ENCODE results near the gene TLR7. TPM values are rescaled to one million over a fixed set of nuclear protein-coding genes. Genes with fewer than 3 reads are reported as not detected.

The TLR7 gene
- total RNA-seq, 1 donor from 2014 or later, result 0.04 TPM

DNA sequence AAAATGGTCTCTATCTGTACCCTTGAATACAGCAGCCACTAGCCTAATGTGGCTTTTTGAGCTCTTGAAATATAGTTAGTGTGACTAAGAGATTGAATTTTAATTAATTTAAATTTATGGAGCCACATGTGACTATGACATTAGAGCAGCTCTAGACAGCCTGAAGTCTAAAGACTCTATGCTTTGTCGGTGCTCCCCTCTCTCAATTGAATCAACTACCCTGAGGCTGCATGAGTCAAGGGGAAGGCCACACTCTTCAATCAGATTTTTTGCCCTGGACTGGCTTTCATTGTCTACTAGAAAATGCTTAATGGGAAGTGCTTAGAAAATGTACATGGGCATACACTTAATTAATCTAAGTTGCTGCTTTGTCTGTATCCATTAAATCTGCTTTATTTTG lies 11.7 kb downstream of the TLR7 start:
- no peak overlapping the region for H3K27ac Mint-ChIP-seq
- H3K36me3 Mint-ChIP-seq, result no peaks in the 10 kb centered on the region
- no peak for TF ChIP-seq CTCF (IDR thresholded peaks at IDR 0.05; ENCODE audit: unreplicated experiment)
- no peaks in the 10 kb centered on the region for H3K27me3 Mint-ChIP-seq (ENCODE audit: low read depth)
- H3K4me3 Mint-ChIP-seq, result no peak overlapping the region
- peaks cover 4% of the 10 kb centered on the region for H3K4me1 Mint-ChIP-seq
- H3K9me3 Mint-ChIP-seq, result peaks cover 23% of the 10 kb centered on the region
- DNase-seq (ENCODE audit: low spot score in 2 of 2, unreplicated experiment in 2 of 2), result no peak

GRCh38 chrX:12881914-12882313 lies 15.0 kb downstream of the TLR7 start:
- no peaks in the 10 kb centered on the region for H3K36me3 Mint-ChIP-seq
- H3K4me3 Mint-ChIP-seq, result no peak overlapping the region
- H3K9me3 Mint-ChIP-seq, result peaks cover 27% of the 10 kb centered on the region
- H3K27me3 Mint-ChIP-seq (ENCODE audit: low read depth), result no peaks in the 10 kb centered on the region
- H3K27ac Mint-ChIP-seq, result no peak overlapping the region
- no peak for DNase-seq (ENCODE audit: low spot score in 2 of 2, unreplicated experiment in 2 of 2)
- no peak for TF ChIP-seq CTCF (IDR thresholded peaks at IDR 0.05; ENCODE audit: unreplicated experiment)
- peaks cover 4% of the 10 kb centered on the region for H3K4me1 Mint-ChIP-seq

DNA sequence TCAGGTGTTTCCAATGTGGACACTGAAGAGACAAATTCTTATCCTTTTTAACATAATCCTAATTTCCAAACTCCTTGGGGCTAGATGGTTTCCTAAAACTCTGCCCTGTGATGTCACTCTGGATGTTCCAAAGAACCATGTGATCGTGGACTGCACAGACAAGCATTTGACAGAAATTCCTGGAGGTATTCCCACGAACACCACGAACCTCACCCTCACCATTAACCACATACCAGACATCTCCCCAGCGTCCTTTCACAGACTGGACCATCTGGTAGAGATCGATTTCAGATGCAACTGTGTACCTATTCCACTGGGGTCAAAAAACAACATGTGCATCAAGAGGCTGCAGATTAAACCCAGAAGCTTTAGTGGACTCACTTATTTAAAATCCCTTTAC lies 18.6 kb downstream of the TLR7 start:
- H3K9me3 Mint-ChIP-seq, result peaks cover 33% of the 10 kb centered on the region
- no peaks in the 10 kb centered on the region for H3K27me3 Mint-ChIP-seq (ENCODE audit: low read depth)
- H3K4me3 Mint-ChIP-seq, result no peak overlapping the region
- H3K4me1 Mint-ChIP-seq, result no peaks in the 10 kb centered on the region
- H3K27ac Mint-ChIP-seq, result no peak overlapping the region
- TF ChIP-seq CTCF (IDR thresholded peaks at IDR 0.05; ENCODE audit: unreplicated experiment), result no peak
- no peaks in the 10 kb centered on the region for H3K36me3 Mint-ChIP-seq
- DNase-seq (ENCODE audit: low spot score in 2 of 2, unreplicated experiment in 2 of 2), result no peak

GRCh38 chrX:12886545-12886944 lies 19.7 kb downstream of the TLR7 start:
- DNase-seq (ENCODE audit: low spot score in 2 of 2, unreplicated experiment in 2 of 2), result no peak
- Mint-ChIP-seq H3K4me1 (no peaks in the 10 kb centered on the region), H3K9me3 (peaks cover 33% of the 10 kb centered on the region), H3K36me3 (no peaks in the 10 kb centered on the region), H3K27me3 (ENCODE audit: low read depth) (no peaks in the 10 kb centered on the region), H3K27ac (no peak overlapping the region), H3K4me3 (no peak overlapping the region)
- no peak for TF ChIP-seq CTCF (IDR thresholded peaks at IDR 0.05; ENCODE audit: unreplicated experiment)

DNA sequence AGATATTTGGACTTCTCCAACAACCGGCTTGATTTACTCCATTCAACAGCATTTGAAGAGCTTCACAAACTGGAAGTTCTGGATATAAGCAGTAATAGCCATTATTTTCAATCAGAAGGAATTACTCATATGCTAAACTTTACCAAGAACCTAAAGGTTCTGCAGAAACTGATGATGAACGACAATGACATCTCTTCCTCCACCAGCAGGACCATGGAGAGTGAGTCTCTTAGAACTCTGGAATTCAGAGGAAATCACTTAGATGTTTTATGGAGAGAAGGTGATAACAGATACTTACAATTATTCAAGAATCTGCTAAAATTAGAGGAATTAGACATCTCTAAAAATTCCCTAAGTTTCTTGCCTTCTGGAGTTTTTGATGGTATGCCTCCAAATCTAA lies 20.3 kb downstream of the TLR7 start:
- Mint-ChIP-seq H3K27ac (no peak overlapping the region), H3K4me3 (no peak overlapping the region), H3K36me3 (no peaks in the 10 kb centered on the region), H3K4me1 (no peaks in the 10 kb centered on the region), H3K9me3 (peaks cover 28% of the 10 kb centered on the region), H3K27me3 (ENCODE audit: low read depth) (no peaks in the 10 kb centered on the region)
- DNase-seq (ENCODE audit: low spot score in 2 of 2, unreplicated experiment in 2 of 2), result no peak
- TF ChIP-seq CTCF (IDR thresholded peaks at IDR 0.05; ENCODE audit: unreplicated experiment), result no peak

DNA sequence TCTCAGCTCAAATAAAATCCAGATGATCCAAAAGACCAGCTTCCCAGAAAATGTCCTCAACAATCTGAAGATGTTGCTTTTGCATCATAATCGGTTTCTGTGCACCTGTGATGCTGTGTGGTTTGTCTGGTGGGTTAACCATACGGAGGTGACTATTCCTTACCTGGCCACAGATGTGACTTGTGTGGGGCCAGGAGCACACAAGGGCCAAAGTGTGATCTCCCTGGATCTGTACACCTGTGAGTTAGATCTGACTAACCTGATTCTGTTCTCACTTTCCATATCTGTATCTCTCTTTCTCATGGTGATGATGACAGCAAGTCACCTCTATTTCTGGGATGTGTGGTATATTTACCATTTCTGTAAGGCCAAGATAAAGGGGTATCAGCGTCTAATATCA lies 20.9 kb downstream of the TLR7 start:
- no peaks in the 10 kb centered on the region for H3K36me3 Mint-ChIP-seq
- no peak for DNase-seq (ENCODE audit: low spot score in 2 of 2, unreplicated experiment in 2 of 2)
- TF ChIP-seq CTCF (IDR thresholded peaks at IDR 0.05; ENCODE audit: unreplicated experiment), result no peak
- peaks cover 31% of the 10 kb centered on the region for H3K9me3 Mint-ChIP-seq
- H3K4me3 Mint-ChIP-seq, result no peak overlapping the region
- no peaks in the 10 kb centered on the region for H3K4me1 Mint-ChIP-seq
- no peaks in the 10 kb centered on the region for H3K27me3 Mint-ChIP-seq (ENCODE audit: low read depth)
- no peak overlapping the region for H3K27ac Mint-ChIP-seq
